Effector CD8-positive, alpha-beta T cell (primary cell): Measurements from ENCODE around the gene AFMID.
"Not testable (repeated sequence)": the region's sequence is repeated elsewhere in the genome, so short reads cannot be mapped to it uniquely, and the experiment has no call there.

Source experiments
- DNase-seq: peaks from one replicate; lab custom pipeline; 2025; lab: John Stamatoyannopoulos, UW

The AFMID gene

DNA sequence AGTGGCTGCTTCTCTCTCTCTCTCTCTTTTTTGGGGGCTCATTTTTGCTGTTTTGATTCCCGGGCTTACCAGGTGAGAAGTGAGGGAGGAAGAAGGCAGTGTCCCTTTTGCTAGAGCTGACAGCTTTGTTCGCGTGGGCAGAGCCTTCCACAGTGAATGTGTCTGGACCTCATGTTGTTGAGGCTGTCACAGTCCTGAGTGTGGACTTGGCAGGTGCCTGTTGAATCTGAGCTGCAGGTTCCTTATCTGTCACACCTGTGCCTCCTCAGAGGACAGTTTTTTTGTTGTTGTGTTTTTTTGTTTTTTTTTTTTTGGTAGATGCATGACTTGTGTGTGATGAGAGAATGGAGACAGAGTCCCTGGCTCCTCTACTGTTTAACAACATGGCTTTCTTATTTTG, 36.6 kb downstream of the AFMID start:
- no peak for DNase-seq

DNA sequence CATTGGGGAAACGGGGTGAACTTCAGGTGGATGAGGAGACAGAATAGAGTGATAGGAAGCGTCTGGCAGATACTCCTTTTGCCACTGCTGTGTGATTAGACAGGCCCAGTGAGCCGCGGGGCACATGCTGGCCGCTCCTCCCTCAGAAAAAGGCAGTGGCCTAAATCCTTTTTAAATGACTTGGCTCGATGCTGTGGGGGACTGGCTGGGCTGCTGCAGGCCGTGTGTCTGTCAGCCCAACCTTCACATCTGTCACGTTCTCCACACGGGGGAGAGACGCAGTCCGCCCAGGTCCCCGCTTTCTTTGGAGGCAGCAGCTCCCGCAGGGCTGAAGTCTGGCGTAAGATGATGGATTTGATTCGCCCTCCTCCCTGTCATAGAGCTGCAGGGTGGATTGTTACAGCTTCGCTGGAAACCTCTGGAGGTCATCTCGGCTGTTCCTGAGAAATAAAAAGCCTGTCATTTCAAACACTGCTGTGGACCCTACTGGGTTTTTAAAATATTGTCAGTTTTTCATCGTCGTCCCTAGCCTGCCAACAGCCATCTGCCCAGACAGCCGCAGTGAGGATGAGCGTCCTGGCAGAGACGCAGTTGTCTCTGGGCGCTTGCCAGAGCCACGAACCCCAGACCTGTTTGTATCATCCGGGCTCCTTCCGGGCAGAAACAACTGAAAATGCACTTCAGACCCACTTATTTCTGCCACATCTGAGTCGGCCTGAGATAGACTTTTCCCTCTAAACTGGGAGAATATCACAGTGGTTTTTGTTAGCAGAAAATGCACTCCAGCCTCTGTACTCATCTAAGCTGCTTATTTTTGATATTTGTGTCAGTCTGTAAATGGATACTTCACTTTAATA, 37.3 kb downstream of the AFMID start:
- DNase-seq, result no peak

DNA sequence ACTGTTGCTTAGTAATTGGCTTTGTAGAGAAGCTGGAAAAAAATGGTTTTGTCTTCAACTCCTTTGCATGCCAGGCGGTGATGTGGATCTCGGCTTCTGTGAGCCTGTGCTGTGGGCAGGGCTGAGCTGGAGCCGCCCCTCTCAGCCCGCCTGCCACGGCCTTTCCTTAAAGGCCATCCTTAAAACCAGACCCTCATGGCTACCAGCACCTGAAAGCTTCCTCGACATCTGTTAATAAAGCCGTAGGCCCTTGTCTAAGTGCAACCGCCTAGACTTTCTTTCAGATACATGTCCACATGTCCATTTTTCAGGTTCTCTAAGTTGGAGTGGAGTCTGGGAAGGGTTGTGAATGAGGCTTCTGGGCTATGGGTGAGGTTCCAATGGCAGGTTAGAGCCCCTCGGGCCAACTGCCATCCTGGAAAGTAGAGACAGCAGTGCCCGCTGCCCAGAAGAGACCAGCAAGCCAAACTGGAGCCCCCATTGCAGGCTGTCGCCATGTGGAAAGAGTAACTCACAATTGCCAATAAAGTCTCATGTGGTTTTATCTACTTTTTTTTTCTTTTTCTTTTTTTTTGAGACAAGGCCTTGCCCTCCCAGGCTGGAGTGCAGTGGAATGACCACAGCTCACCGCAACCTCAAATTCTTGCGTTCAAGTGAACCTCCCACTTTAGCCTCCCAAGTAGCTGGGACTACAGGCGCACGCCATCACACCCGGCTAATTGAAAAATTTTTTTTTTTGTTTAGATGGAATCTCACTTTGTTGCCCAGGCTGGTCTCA, 38.1 kb downstream of the AFMID start:
- DNase-seq, result no peak

DNA sequence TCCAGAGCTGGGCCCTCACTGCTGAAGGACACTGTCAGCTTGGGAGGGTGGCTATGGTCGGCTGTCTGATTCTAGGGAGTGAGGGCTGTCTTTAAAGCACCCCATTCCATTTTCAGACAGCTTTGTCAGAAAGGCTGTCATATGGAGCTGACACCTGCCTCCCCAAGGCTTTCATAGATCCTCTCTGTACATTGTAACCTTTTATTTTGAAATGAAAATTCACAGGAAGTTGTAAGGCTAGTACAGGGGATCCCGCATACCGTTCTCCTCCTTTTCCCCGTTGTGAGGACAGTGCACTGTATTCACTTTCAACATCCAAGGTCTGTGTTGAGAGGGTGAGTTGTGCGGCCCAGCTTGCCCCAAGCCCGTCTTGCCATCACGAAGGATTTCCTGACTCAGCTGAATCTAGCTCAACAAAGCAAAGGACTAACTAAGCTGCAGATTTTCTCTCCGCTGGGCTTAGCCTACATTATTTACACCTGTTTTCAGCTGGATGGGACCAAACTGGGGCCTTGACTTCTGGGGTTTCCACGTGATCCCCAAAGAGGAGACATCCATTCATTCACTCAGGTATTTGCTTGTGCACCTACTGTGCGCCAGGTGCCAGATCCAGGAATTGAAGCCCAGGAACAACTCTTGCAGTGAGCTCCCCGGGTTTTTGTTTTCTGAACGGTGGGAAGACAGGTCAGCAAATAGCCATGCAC, 39.0 kb downstream of the AFMID start:
- no peak for DNase-seq

DNA sequence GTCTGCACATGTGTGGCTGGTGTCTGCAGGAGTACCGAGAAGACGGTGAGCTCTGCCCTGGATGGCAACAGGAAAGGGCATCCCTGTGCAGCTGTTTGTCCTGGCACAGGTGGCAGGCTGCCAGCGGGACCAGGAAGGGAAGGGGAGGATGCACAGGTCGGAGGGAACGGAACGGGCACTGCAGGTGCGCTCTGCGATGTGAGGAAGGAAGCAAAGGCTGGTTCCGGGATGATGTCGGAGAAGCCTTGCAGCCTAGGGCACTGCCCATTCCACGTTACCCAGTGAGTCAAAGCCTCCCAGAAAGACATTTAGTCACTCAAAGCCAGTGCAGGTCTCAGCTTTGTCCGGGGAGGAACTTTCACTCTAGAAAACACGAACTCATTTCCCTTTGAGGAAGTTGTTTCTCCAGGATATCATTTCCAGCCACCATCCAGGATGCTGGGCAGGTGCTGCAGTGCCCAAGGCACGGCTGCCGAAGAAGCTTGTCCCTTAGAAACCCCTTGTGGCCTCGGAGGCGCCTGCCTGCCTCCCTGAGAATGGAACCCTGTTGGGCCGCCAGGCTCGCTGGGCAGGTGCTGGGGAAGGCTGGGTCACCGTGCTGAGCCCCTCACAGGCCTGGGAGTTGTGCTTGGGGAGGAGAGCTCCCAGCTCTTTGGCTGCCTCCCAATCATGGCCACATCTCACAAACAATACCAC, 39.7 kb downstream of the AFMID start:
- no peak for DNase-seq

DNA sequence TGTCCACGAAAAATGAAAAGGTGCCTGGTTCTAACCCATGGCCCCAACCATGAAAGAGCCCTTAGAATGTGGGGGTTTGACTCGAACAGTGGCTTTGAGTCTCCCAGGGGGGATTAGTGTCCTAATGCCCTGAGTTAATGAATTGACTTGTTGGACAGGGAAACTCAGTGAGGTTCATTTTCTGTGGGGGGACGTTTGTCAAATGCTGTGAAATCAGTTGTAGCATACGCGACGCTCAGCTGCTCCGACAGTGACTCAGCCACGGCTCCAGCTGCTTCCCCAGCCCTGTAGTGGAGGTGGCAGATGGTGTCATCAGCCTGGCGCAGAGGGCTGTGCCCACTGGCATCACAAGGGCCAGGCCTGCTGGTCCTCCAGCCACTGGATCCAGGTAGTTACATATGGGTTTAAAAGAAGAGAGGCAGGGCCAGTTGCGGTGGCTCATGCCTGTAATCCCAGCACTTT, 40.3 kb downstream of the AFMID start:
- no peak for DNase-seq

DNA sequence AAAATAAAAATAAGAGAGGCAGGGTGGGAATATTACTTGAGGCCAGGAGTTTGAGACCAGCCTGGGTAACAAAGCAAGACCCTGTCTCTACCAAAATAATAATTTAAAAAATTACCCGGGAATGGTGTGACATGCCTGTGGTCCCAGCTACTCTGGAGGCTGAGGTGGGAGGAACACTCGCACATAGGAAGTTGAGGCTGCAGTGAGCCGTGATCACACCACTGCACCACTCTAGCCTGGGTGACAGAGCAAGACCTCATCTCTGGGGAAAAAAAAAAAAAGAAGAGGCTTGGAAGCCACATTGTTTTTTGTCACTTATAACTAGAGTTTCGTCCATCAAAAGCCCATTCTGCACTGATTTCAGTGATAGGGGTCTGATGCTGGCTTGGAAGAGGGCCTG, 41.0 kb downstream of the AFMID start:
- DNase-seq, result no peak

DNA sequence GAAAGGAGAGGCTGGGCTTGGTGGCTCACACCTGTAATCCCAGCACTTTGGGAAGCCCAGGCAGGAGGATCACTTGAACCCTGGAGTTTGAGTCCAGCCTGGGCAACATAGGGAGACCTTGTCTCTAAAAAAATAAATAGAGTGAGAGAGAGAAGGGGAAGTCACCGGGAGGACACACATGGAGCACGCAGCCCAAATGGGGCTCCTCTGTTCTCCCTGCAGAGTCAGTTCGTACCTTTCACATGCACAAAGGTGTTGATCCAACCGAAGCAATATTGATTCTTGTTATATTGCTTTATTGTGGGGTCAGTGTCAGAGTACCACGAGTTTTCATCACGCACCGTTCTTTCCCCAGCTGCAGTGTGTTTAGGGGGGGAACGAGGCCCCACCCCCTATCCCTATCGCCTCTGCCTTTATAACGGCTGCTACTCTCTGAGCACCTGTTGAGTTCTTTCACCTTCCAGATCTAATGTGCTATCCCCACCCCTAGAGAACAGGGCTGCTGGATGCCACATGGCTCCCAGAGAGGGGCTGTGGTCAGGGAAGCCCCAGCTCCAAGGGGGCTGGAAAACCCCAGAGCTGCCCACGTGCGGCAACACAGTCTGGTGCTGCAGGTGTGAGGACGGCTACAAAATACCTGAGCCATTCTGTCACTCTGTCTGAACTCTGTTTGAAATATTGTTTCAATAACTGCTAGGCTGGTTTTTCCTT, 43.2 kb downstream of the AFMID start:
- no peak for DNase-seq

DNA sequence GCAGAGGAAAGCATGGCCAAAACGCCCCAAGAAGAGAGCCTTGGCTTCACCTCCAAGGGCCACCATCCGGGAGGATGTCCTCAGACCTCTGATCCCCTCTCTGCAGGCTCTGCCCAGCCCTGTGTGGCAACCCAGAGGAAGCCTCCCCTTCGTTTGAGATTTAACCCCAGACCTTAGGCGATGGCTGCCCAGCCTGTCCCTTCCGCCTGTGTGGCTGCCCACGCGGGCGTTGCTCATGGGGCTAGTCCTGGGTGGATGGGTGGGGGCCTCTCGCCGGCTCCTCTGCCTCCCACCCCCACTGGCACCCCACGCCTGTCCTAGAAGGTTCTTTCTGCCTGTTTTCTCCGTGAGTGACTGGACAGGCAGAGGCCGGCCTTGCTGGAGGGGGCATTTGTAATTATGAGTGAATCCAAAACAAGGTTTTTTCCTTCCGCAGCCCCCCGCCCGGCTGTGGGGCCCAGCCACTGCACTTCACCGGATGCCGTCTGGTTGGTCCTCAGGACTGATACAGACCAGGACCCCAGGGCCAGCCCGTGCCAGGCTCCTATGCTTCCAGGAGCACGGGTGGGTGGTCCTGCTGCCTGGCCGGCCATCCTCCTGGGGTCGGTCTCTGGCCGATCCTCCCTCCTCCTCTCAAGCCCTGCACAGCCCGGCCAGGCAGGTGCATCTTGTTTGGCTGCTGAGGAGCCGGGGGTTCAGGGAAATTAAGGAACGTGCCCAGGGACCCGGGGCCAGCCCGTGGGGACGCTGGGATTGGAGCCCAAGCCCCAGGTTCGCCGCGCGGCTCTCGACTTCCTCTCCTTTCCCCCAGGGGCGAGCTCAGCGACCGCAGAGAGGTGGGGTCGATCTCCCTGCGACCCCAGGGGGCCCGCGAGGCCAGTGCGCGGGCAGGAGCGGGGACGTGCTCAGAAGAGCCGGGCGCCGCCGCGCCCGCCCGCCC, 44.1 kb downstream of the AFMID start, which contains the start of gene TMEM235:
TSS of gene TMEM235 (plus strand) at position 636 of the 940 bp plus-strand sequence. CDS start 393 bp downstream, outside the sequence.
- no peak for DNase-seq

DNA sequence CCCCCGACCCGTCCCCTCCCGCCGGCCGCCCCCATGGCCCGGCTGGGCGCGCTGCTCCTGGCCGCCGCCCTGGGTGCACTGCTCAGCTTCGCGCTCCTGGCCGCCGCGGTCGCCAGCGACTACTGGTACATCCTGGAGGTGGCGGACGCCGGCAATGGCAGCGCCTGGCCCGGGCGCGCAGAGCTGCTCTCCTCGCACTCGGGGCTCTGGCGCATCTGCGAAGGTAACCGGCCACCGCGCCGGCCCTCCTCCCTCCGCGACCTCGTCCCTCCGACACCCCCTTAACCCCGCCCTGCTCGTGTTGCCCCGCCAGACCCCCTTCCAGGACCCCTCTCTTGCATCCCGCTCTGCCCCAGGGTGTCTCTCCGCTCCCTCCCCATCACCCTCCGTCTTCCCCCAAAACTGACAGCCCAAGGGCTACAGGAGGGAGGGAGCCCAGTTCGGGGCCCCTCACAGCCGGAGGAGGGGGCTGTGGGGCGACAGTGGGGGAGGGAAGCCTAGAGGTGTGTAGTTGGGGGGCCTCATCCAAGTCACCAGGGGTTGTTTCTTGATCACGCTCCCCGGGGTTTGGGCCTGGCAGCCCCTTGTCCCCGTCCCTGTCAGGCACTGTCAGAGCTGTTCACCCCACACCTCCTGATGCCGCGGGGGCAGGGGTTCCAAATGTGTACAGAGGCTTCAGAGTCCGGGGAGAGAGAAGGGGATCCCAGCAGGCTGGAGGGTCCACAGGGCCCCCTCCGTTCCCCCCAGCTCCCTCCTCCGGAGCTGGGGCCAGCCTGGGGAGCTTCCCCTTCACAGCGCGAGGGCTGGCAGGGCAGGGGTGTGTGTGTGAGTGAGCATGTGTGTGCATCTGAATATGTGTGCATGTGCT, 45.1 kb downstream of the AFMID start:
- no peak for DNase-seq

DNA sequence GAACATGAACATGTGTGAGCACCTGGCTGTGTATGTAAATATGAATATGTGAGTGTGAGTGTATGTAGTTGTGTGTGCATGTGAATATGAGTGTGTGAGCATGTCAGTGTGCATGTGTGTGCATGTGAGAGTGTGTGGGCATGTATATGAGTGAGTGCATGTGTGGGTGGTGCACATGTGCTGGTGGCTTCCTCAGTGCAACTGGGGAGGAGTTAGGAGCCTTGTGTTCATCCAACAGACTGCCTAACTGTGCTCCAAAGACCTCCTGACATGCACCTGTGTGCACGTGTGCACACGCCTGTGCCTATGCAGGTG, 45.7 kb downstream of the AFMID start:
- DNase-seq, result no peak

DNA sequence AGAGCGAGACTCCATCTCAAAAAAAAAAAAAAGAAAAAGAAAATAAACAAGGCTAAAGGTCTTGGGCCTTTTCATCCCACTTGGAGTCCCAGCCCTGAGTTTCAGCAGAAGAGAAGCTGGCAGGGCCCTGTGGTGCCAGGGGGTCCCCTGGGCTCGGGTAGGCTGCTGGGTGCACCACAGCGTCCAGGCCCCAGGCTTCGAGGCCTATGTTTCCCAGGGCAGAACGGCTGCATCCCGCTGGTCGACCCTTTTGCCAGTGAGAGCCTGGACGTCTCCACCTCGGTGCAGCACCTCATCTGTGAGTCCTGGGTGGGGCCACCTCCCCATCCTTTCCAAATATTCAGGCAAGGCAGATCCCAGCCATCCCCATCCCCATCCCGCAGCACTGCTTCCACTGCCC, 46.5 kb downstream of the AFMID start:
- DNase-seq, result no peak

DNA sequence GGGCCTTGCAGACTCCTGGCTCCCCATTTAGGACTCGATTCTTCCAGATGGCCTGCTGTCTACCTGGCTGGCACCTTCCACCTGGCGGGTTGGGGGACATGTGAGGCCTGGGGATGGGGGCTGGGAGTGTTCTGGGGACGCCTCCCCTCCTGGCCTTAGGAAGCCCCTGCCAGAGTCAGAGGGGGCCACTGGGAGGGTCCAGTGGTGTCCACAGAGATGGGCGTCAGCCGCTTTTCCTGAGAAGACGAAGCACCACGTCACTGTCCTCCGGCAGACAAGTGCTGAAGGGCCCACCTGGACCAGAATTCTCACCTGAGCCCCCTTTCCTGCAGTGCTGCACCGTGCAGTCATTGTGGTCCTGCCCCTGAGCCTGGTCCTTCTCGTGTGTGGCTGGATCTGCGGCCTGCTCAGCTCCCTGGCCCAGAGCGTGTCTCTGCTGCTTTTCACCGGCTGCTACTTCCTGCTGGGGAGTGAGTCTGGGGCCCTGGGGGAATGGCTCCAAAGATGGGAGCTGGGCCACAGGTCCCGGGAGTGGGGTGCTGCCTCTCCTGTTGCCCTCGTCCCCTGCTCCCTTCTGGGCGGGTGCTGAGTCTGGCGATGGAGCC, 47.2 kb downstream of the AFMID start:
- no peak for DNase-seq

DNA sequence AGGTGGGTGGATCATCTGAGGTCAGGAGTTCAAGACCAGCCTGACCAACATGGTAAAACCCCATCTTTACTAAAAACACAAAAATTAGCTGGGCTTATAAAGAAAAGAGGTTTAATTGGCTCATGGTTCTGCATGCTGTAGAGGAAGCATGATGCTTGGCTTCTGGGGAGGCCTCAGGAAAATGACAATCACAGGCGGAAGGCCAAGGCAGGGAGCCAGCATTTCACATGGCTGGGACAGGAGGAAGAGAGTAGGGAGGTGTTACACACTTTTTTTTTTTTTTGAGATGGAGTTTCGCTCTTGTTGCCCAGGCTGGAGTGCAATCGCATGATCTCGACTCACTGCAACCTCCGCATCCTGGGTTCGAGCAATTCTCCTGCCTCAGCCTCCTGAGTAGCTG, 47.9 kb downstream of the AFMID start:
- DNase-seq, result not testable (repeated sequence)

DNA sequence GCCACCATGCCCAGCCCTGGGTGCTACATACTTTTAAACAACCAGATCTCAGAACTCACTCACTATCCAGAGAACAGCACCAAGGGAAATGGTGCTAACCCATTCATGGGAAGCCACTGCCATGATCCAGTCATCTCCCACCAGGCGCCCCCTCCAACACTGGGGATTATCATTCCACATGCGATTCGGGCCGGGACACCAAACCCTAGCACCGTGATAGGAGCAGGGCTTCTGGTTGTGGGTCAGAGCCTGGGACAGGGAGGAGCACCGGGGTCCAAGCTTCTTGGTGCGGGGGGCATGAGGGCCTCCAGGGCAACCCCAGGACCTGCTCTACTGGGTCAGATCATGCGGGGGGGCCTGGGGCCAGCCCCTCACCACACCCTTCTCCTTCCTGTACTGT, 48.7 kb downstream of the AFMID start:
- no peak for DNase-seq

DNA sequence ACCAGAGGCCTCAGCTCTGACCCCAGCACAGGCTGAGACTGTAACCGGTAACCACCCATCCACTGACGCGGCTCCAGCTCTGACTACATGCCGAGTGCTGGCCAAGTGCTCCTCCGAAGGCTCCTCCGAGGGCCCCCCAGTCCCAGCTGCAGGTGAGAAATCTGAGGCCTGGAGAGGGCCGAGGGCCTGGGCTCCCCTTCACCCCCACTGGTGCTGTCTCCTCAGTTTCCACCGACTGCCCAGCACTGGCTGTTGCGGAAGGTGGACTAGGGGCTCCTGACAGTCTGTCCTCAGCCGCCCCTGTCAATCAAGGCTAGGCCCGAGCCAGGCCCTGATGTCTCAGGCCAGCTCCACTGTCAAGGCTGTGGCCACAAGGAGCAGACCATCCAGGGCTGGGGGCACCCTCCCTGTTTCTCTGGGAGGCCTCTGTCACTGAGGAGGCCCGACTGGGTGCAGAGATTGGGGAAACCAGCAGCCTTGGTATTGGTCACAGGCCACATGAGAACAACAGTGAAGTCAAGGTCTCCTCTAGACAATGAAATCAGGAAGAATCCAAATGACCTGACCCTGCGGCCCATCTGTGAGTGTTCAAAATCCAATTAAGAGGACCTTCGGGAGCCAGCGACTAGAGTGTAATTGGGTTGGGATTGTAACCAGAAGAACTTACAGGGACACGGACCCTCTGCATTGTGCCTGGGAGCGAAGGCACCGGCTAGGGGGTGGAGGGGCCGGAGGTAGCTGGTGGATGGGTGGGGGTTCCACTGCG, 49.4 kb downstream of the AFMID start:
- DNase-seq, result no peak

DNA sequence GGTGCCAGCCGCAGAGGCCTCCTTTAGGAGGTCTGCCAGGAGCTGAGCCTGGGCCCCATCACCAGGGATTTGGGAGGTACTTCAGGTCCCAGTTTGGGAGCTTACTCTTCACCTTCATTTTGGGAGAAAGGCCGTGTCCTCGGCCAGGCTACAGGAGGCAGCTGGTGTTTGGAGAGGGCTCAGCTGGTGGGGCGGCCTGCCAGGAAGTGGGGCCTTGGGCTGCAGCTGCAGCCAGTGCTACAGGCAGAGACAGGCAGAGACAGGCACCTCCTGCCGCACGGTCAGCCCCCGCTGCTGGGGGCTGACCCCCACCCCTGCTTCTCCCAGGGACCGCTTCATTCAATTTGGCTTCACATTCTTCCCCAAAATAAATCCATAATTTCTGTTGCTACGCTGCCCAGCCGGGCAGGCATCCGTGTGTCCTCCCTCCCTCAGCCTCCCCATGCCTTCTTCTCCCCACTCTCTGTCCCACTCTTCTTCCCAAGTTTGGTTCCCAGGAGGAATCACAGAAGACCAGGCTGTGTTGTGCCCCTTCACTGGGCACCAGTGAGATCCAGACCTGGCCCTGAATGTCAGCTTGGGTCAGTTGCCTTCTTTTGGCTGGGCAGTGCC, 50.3 kb downstream of the AFMID start:
- DNase-seq, result no peak
